Endothelial cell (in vitro differentiated cells): ENCODE measurements around the gene GRID1. TPM values are rescaled to one million over a fixed set of nuclear protein-coding genes. Genes with fewer than 3 reads are reported as not detected.

Source experiments
- DNase-seq: peaks from one replicate; pipeline ENCODE4 v3.0.0; 2021; ENCODE audit warnings: low spot score
- H3K27ac Mint-ChIP-seq: one replicate; pipeline ENCODE4 v1.8.0; 2021; ENCODE audit warnings: mixed read lengths, inconsistent platforms; ENCODE audit not compliant: unreplicated experiment
- H3K27me3 Mint-ChIP-seq: one replicate; pipeline ENCODE4 v1.8.0; 2021; ENCODE audit warnings: mild to moderate bottlenecking, moderate library complexity, mixed read lengths, inconsistent platforms; ENCODE audit not compliant: unreplicated experiment
- H3K36me3 Mint-ChIP-seq: one replicate; pipeline ENCODE4 v1.8.0; 2021; ENCODE audit warnings: mild to moderate bottlenecking, low read depth, mixed read lengths, inconsistent platforms; ENCODE audit not compliant: unreplicated experiment
- H3K4me1 Mint-ChIP-seq: one replicate; pipeline ENCODE4 v1.8.0; 2021; ENCODE audit warnings: mild to moderate bottlenecking, mixed read lengths, inconsistent platforms; ENCODE audit not compliant: unreplicated experiment
- H3K4me3 Mint-ChIP-seq: one replicate; pipeline ENCODE4 v1.8.0; 2021; ENCODE audit warnings: mild to moderate bottlenecking, mixed read lengths, inconsistent platforms; ENCODE audit not compliant: unreplicated experiment
- H3K9me3 Mint-ChIP-seq: one replicate; pipeline ENCODE4 v1.8.0; 2021; ENCODE audit warnings: mixed read lengths, inconsistent platforms; ENCODE audit not compliant: unreplicated experiment
- total RNA-seq: library from RNA; stranded (reverse); fragmentation: NEBNext Ultra II Directional; extraction: Animal tissue kit (Norgen Biotek cat#: 25700); gene quantifications from one replicate; pipeline ENCODE4 v1.2.1, GENCODE V29; 2021; ENCODE audit not compliant: unreplicated experiment
- TF ChIP-seq, protein P1 (sequence below): fragments of 200-600 bp; sonication (generic); IDR thresholded peaks from one replicate; pipeline ENCODE4 v1.5.0; 2021; ENCODE audit warnings: antibody characterized with exemption; ENCODE audit not compliant: unreplicated experiment

Gene GRID1
- total RNA-seq, 1 donor from 2014 or later: 0.26 TPM

DNA sequence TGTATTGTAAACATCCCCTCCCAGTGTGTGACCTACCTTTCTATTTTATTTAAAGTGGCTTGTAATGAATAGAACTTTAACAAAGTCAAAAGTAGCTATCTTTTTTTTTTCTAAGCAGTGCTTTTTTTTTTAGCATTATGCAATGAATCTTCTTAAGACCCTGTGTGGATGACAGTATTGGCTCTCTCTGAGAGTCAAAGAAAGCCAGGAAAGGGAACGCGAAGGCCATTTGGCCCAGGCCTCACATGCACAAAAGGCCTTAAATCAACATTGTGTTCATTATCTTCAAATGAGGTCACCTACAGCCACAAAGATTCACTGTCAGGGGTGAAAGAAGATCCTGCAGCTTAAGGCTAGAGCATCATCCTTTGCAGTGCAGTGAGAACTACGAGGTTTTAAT, 721.5 kb downstream of the GRID1 start:
- Mint-ChIP-seq H3K27me3 (peaks cover 5% of the 10 kb centered on the region), H3K36me3 (no peaks in the 10 kb centered on the region), H3K4me3 (no peak overlapping the region), H3K9me3 (peaks cover 13% of the 10 kb centered on the region), H3K27ac (no peak overlapping the region), H3K4me1 (no peaks in the 10 kb centered on the region)
- DNase-seq: no peak
- TF ChIP-seq, protein P1, sequence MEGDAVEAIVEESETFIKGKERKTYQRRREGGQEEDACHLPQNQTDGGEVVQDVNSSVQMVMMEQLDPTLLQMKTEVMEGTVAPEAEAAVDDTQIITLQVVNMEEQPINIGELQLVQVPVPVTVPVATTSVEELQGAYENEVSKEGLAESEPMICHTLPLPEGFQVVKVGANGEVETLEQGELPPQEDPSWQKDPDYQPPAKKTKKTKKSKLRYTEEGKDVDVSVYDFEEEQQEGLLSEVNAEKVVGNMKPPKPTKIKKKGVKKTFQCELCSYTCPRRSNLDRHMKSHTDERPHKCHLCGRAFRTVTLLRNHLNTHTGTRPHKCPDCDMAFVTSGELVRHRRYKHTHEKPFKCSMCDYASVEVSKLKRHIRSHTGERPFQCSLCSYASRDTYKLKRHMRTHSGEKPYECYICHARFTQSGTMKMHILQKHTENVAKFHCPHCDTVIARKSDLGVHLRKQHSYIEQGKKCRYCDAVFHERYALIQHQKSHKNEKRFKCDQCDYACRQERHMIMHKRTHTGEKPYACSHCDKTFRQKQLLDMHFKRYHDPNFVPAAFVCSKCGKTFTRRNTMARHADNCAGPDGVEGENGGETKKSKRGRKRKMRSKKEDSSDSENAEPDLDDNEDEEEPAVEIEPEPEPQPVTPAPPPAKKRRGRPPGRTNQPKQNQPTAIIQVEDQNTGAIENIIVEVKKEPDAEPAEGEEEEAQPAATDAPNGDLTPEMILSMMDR: no peak

DNA sequence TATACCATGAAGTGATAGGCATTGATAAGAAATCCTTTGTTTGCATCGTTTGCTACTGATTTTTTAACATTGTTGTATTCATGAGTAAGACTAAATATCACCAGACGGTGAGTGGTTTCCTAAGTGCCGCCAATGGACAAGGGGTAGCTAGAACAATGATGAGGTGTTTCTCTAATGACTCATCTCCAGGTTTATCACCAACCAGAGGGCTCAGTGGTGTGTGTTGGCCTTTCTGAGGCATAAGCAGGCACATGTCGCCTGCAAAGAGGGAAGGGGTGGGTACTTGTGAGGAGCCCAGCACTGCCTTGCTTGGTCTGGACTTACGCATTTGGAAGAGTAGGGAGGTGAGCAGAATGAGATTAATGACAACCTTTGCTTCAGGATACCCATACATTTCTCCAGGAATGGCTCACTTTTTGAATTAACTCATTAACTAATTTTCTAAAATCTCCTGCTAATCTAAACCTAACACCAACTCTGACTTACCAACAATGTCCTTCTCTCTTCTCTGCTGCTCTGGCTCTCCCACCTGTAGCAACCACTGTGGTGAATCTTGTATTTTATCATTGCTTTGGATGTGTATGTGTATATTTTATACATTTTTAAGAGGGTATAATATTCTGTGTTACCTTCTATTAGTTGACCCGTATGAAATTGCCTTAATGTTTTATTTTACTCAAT, 722.6 kb downstream of the GRID1 start:
- TF ChIP-seq, protein P1: no peak
- no peaks in the 10 kb centered on the region for H3K36me3 Mint-ChIP-seq
- H3K9me3 Mint-ChIP-seq: peaks cover 5% of the 10 kb centered on the region
- DNase-seq: no peak
- H3K27ac Mint-ChIP-seq: no peak overlapping the region
- no peak overlapping the region for H3K4me3 Mint-ChIP-seq
- peaks cover 5% of the 10 kb centered on the region for H3K27me3 Mint-ChIP-seq
- no peaks in the 10 kb centered on the region for H3K4me1 Mint-ChIP-seq

DNA sequence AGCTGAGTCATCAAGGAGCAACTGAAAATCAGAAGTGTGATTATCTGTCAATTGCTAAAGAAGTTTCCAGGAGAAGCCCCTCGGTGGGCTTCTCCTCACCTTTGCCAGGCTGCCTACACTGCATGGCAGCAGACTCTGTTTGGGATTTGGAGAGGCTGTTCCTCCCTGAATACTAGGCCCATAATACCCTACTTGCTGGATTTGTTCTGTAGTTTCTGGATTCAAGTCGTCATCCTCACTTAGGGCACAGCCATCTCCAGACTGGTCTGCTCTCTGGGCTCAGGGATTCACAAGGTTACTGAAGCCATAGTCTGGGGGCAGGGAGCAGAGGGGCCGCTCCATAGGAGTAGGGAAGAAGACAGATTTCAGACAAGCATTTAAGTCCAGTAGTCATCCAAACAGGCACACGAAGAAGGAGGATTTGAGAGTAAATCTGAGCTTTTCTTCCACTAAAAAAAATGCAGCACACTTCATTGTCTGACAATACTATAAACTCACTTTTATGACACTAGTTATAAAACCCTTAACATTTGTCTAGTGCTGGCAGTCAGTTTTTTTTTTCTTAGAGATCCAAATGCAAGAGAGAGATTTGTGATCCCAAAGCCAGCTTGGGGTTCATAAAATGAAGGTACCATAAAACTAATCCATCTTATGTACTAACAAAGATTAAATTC, 723.3 kb downstream of the GRID1 start:
- H3K4me1 Mint-ChIP-seq: no peaks in the 10 kb centered on the region
- TF ChIP-seq, protein P1: no peak
- H3K27me3 Mint-ChIP-seq: peaks cover 5% of the 10 kb centered on the region
- no peaks in the 10 kb centered on the region for H3K36me3 Mint-ChIP-seq
- peaks cover 2% of the 10 kb centered on the region for H3K9me3 Mint-ChIP-seq
- H3K4me3 Mint-ChIP-seq: no peak overlapping the region
- no peak overlapping the region for H3K27ac Mint-ChIP-seq
- DNase-seq: no peak

DNA sequence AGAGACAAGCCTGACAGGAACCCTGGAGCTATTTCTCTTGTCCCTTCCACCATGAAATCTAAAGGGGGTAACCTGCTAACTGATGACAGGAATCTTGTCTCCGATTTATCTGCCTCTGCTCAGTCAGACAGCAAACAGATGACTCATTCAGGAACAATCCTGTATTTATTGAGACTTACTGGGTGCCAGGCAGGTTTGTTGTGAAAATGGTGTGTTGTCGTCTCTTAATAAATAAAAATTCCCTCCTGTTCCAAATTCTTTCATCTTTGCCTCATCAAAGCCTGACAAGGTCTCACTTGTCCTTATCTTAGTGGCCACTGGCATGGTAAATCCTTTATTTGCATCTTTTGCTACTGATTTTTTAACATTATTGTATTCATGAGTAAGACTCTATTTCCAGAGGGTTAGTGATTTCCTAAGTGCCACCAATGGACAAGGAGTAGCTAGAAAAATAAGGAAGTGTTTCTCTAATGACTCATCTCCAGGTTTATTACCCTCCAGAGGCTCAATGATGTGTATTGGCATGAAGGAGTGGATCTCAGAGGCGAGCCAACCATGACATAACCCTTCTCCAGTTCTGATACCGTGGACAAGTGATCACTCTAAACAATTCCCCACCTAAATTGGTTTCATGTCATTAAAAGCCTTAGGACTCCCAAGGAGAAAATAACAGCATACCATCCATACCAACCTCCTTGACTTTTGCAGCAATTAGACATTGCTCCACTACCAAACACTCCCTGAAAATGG, 724.0 kb downstream of the GRID1 start:
- DNase-seq: no peak
- TF ChIP-seq, protein P1: no peak
- Mint-ChIP-seq H3K4me1 (no peaks in the 10 kb centered on the region), H3K4me3 (no peak overlapping the region), H3K27ac (no peak overlapping the region), H3K36me3 (no peaks in the 10 kb centered on the region), H3K9me3 (no peaks in the 10 kb centered on the region), H3K27me3 (peaks cover 5% of the 10 kb centered on the region)

DNA sequence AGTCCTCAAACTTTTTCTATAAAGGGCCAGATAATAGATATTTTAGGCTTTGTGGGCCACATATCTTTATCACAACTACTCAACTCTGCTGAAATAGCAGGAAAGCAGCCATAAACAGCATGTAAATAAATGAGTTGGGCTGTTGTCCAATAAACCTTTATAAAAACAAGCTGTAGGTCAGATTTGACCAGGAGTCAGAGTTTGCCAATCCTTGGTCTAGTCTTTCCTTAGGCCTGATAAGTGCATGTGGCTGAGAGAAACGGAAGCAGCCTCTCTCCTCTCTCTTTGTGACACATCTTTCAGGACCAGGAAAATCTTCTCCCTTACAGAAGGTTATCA, 724.5 kb downstream of the GRID1 start:
- Mint-ChIP-seq H3K9me3 (no peaks in the 10 kb centered on the region), H3K4me3 (no peak overlapping the region), H3K27me3 (peaks cover 5% of the 10 kb centered on the region), H3K27ac (no peak overlapping the region), H3K36me3 (no peaks in the 10 kb centered on the region), H3K4me1 (no peaks in the 10 kb centered on the region)
- TF ChIP-seq, protein P1: no peak
- no peak for DNase-seq
